T47D (cell line): ENCODE data around the gene GRIK4.
"Not testable (repeated sequence)": the region's sequence is repeated elsewhere in the genome, so short reads cannot be mapped to it uniquely, and the experiment has no call there.

ENCODE experiments used
- DNase-seq, 2 experiments: peaks; one replicate each; pipeline versions ENCODE4 v3.0.0 to v3.0.0-alpha.2; 2011 to 2012; ENCODE audit warnings: low read depth in 1 of 2, low spot score in 1 of 2
- JUND ChIP-seq: IDR thresholded peaks from 2 replicates; pipeline ENCODE4 v1.6.1; 2012; ENCODE audit warnings: low read depth
- in situ Hi-C: cut with HindIII; loops from 2 replicates; pipeline ENCODE4 v1.10.0; 2016; ENCODE audit warnings: low sequenced_read_pairs, low pct_unique_long_range_greater_than_20kb

Gene GRIK4

DNA sequence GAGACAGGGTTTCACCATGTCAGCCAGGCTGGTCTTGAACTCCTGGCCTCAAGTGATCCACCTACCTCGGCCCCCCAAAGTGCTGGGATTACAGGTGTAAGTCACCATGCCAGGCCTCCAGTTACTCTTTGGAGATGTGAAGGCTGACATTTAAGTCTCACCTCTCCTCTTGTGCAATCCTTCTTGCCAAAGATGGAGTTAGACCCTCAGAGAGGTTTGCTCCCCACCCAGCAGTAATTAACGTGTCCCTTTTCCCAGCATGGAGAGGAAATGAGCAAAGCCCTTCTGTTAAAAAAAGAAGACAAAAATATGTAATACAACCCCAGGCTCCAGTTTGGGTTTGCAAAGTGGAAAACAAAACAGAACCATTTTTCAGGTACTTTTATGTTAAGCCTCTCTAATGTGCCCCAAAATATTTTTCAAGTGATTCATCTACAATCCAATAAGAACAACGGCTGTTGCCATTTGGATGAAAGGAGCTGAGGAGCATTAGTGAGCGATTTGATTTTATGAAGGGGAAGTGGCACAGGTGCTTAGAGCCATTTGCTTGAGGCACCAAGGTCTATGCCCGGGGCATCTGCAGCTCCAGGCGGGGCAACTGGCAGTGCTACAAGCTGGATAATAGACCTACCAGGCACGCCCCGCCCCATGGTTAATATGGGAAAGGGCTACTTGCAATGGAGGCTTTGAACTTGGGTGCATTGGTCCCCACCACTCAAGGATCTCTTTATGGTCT is 57.2 kb downstream of the GRIK4 start:
- in situ Hi-C loops, result no loop called here
- no peak for DNase-seq
- no peak for TF ChIP-seq JUND

DNA sequence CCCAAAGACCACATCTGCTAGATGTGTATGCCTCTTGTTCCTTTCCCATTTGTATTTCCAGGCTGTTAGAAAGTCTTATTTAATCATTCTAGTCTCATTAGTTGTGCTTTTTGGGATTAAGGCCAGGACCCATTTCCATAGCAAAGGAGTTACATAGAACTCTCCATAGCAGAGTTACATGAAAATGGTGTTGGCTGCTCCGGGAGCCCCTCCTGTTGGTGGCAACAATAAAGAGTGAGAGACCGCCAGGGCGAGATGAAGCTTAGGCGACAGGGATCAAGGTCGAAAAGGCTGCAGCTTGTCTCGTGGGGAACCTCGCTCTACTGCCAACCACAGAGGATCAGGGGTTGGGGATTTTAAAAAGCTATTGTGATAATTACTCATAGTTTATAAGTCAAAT is 58.3 kb downstream of the GRIK4 start:
- no peak for TF ChIP-seq JUND
- in situ Hi-C loops, result no loop called here
- DNase-seq, result no peak

DNA sequence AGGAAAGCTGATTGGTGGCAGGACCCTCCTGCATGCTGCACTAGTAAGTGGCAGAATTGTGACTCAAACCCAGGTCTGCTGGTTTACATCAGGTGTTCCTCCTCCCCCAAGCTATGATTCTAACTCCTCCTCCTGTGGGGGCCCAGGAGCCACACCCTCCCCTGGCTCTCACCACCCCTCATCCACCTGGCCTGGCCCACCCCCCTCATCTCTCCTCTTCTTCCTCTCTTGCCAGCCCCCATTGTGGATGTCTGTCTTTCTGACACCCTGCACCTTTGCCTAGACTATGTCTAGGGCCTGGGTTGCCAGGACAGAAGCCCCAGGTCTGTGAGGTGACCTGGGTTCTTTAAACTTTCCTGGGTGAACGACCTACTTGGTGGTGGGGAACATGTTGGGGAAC is 59.9 kb downstream of the GRIK4 start:
- in situ Hi-C loops, result no loop called here
- no peak for TF ChIP-seq JUND
- no peak for DNase-seq

DNA sequence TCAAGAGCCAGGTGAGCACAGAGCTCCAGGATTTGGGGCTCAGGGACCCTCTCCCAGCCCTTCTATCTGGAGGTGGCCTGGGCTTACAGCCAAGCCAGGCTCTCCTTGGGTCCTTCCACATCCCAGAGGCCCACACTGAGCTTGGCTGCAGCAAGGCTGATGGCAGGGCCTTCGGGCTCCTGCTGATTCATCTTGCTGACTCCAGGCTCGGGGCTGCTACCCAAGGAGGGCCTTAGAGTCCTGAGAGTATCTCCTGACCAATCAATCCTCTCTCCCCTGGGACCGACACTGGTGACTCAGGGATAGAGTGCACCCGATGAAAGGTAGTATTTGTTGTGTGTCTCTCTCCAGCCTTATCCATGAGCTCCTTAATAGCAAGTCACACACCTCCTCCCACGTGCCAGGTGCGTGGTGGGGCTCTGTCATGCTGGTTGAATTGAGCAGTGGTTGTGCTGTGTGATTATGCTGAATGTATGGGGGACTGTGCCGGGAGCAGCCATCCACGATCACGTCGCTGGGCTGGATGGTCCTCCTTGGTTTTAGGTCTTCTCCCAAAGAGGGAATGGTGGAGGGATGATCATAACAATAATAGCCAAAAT is 62.3 kb downstream of the GRIK4 start:
- in situ Hi-C loops, result no loop called here
- no peak for DNase-seq
- no peak for TF ChIP-seq JUND

DNA sequence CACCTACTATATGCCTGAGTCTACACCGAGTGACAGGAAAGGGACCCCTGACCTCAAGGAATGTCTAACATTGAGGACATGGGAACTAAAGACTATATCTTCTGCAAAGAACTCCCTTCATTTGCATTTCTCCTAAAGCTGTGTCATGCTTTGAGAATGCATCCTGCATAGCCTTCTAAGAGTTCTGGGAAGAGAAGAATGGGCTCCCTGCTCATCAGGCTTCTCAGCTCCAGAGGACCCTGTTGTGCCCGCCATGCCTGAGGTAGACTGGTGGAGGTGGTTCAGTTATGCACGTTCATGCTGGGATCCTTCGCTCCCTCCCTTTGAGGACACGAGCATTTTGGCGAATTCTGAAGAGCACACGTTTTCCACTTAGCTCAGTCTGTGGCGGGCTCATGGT is 63.3 kb downstream of the GRIK4 start:
- TF ChIP-seq JUND, result no peak
- in situ Hi-C loops, result no loop called here
- DNase-seq, result no peak

DNA sequence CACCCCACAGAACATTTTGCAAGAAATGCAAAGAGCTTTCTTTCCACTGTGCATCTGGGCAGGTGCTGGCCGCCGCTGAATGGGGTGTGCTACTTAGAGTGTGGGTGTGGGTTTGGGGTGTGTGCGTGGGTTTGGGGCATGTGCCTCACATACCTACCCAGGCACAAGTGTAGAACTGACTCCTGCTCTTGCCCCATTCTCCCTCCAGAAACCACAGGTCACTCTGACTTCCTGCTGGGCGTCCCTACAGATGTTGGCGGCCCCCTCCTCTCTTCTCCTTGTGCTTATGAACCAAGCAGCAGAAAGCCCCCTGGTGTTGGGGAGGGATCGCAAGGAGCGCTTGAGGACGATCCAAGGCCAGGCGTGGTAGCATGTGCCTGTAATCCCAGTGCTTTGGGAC is 63.9 kb downstream of the GRIK4 start:
- in situ Hi-C loops, result no loop called here
- no peak for DNase-seq
- no peak for TF ChIP-seq JUND

DNA sequence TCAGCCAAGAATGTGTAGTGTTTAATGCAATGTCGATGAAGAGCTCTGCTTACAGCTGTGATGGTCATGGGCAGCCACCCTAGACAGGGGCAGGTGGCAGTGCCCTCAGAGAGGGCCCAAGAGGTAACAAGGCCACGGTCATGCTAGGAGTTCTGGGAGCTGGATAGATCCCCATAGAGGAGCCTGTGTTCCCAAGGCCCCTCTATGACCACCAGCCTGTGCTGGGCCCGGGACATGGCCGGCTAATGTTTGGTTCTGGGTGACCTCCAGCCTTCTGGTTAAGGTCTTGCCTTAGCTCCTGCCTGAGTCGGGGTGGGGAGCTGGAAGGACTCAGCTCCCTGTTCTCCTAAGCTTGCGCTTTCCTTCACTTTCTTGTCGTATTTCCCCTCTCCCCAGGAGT is 65.1 kb downstream of the GRIK4 start:
- no peak for TF ChIP-seq JUND
- in situ Hi-C loops, result no loop called here
- no peak for DNase-seq

DNA sequence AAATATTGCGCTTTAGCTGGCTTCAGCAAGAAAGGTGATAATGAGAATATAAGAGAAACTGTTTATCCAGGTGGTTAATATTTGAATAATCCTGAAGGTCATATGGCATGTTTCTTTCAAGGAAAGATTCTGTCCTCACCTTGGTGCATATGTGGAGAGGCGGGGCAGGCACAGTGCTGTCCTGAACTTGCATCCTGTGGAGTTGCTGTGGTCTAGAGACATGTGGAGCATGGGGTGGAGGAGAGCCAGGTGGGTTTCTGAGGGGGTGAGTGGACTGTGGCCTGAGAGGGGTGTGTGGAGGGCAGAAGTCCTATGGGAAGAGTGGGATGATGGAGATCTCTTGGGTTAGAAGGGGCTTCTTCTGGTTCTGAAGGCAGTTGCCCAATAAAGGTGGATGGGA is 65.5 kb downstream of the GRIK4 start:
- no peak for DNase-seq
- TF ChIP-seq JUND, result no peak
- in situ Hi-C loops, result no loop called here

DNA sequence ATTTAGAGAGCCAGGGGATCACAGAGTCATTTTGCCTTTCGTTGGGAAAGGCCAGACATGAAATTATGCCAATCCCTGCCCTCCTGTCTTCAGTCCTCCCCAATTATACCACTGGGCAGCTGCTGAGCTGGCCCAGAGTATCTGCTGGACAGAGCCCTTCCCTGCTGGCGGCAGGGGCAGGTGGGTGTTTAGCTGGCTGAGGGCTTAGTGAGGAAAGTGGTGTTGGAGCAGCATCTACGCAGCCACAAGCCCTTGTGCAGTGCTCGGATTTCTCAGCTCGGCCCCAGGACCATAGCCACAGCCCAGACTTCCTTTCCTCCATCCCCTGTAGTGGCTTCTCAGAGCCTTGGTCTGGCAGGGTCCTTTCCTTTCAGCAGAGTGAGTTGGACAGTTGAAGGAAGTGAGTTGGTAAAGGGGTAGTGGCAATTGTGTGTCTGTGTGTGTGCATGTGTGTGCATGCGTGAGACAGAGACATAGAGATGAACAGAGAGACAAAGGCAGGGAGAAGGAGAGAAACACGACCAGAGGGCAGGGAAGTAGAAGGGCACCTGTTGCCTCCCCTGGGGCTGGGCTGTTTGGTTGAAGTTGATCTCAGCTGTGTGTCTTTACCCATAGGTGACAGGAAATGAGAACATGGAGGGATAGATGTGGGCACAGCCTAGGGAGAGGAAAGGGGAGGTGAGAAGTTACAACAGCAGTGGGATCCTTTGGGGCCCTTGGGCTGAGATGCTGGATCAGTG is 66.2 kb downstream of the GRIK4 start:
- no peak for DNase-seq
- in situ Hi-C loops, result no loop called here
- TF ChIP-seq JUND, result no peak

DNA sequence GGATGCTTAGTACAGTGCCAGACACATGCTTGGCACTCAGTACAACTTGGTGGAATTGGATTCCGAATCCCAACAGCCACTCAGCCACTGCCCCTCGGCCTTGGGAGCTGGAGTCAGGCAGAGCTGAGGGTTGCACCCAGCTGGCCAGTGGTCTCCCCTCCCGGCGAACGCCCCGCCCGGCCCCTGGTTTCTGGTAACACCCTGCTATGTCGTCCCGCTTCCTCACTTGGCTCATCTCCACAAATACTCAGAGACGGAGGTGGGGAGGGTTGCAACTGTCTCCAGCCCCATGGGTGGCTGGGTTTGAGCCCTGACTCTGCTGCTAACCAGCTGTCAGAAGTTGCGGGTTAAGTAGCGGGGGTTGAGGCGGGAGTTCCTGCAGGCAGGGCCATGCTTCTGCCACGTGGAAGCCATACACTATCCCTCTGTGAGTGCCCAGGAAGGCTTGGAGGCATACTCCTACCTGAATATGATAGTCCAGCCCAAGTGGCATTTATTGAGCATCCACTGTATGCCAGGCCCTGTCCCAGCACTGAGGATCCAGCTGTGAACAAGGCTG is 67.1 kb downstream of the GRIK4 start:
- in situ Hi-C loops, result no loop called here
- no peak for TF ChIP-seq JUND

DNA sequence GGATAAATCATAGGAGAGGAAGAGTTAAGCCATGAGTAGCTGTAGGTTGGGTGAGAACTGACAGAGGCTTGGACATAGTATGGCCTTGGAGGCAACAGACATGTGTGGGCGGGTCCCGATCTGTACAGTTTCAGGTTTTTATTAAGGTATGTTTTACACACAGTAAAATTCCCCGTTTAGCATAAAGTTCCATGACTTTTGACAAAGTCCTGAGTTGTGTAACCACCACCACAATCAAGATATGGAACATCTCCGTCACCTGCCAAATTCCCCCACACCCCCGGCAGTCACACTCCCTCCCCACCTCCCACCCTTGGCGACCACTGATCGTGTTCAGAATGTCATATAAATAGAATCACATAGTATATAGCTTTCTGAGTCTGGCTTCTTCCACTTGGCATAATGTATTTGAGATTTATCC is 68.1 kb downstream of the GRIK4 start:
- in situ Hi-C loops, result no loop called here
- no peak for TF ChIP-seq JUND
- DNase-seq, result no peak

More for the DNA sequence above, 67.1 kb downstream of the GRIK4 start:
- DNase-seq, result no peak

DNA sequence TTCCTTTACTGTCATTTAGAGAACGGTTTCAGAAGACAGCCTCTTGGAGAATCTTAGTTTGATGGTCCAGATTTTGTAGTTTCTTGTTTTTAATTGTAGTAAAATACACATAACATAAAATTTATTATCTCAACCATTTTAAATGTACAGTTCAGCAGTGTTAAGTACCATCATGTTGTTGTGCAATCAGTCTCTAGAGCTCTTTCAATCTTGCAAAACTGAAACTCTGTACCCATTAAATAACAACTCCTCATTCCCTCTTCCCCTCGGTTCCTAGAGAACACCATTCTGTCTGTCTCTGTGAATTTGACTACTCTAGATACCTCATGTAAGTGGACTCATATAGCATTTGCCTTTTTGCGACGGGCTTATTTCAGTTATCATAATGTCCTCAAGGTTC is 69.8 kb downstream of the GRIK4 start:
- no peak for DNase-seq
- in situ Hi-C loops, result no loop called here
- TF ChIP-seq JUND, result no peak

DNA sequence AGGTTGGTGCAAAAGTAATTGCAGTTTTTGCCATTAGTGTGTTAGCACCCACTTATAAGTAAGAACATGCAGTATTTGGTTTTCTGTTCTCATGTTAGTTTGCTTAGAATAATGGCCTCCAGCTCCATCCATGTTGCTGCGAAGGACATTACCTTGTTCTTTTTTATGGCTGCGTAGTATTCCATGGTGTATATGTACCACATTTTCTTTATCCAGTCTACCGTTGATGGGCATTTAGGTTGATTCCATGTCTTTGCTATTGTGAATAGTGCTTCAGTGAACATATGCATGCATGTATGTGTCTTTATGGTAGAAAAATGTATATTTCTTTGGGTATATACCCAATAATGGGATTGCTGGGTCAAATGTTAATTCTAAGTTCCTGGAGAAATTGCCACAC is 71.0 kb downstream of the GRIK4 start:
- in situ Hi-C loops, DNase-seq: not testable (repeated sequence)
